HG02588 (cell line): Measurements from ENCODE around the gene RGMA.

Experiments used
- ATAC-seq: cut with Tn5 transposase; IDR thresholded peaks from one replicate; pipeline ENCODE4 v1.9.1; 2021; ENCODE audit warnings: mild to moderate bottlenecking, moderate library complexity; ENCODE audit not compliant: unreplicated experiment

Gene RGMA

DNA sequence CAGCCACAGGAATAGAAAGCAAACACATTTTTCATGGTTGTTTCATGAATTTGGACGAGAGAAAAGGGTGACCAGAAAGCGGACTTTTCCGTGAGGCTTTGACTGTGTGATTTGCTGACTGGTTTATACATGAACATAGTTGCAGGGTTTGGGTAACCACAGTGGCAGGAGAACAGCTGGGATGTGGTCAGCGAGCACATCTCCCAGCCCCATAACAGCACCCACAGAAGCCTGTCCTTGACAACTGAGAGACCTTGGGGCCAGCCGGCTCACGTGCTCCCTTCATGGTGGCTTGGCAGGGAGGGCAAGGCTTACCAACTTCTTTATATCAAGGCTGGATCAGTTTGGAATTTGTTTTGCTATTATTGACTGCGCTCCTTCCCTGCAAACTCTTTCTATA is 13.2 kb upstream of the RGMA start:
- no peak for ATAC-seq

GRCh38 chr15:93093765-93094164 is 4.8 kb upstream of the RGMA start:
- ATAC-seq: no peak

DNA sequence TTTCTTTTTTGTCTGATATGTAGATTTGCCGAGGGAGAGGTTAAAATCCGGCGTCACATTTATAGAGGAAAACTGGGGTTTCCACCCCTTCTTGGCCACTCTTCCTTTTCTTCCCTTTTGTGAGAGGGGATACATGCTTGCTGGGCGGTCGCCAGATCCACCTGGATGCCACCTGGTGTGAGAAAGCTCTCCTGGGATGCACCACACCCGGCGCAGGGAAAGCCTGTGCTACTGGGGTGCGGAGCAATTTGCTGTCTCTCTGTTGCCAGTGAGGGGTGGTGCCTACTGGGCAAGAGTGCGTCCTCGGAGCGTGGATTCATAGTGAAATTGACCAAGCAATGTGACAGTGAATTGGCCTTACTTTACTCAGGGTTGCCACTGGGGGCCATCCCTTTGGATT is 2.5 kb upstream of the RGMA start:
- ATAC-seq: no peak

- no peak for ATAC-seq
Observed at GRCh38 chr15:93089727-93090305, 805 bp upstream of the RGMA start.

- ATAC-seq: no peak
Observed at GRCh38 chr15:93088200-93088980, 621 bp downstream of the RGMA start.

DNA sequence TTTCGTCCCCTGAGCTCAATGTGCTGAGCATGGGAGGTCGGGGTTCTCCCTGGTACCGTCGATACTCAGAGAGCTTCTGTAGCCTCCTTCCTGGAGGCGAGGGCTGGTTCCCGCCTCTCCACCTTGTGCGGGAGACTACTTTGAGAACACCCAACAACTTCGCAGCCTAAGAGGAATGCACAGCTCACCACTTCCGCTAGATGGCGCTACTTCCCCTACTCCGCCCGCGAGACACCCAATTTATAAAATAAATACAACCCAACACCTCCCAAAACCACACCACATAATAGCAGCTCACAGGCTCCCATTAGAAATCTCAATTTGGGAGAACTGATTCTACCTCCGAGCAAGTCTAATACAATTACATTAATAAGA is 1.2 kb downstream of the RGMA start:
- no peak for ATAC-seq

DNA sequence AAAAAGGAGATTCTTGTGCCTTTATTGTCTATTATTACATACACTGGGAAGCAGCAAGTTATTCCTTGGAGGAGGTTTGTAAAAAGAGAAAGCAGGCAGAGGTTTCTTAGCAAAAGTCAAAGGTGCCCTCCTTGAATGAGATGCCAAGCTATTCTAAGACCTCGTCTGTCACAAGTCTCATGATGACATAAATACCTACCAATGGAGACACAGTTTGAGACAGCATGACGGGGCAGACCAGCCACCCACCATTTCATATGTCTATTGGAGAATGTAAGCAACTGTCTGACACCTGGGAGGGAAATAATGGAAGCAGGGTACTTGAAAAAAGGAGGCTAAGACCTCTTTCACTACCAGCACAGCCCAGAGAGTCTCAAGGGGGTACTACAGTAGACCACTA is 2.2 kb downstream of the RGMA start:
- ATAC-seq: no peak

- ATAC-seq: no peak
Observed at GRCh38 chr15:93085692-93086091, 3.3 kb downstream of the RGMA start.

- ATAC-seq: no peak
Observed at GRCh38 chr15:93082861-93083260, 6.2 kb downstream of the RGMA start.

GRCh38 chr15:93081399-93081798 is 7.6 kb downstream of the RGMA start:
- no peak for ATAC-seq

DNA sequence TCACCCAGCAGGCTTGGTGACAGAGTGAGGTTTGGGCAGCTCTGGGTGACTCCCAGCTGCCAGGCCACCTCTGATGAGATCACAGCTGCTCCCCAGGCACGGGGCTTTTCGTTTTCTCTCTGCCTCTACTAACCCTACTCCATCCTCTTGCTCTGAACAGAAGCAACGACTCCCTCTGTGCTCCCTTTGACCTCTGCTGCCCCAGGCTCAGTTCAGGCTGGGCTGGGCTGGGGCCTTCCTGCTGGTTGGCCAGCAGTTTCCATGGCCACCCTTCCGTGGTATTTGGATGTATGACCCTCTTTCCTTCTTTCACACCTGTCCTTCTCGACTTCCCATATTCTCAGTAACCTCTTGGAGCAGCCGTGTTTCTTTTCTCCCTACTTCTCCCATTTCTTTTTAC is 8.6 kb downstream of the RGMA start:
- ATAC-seq: no peak

DNA sequence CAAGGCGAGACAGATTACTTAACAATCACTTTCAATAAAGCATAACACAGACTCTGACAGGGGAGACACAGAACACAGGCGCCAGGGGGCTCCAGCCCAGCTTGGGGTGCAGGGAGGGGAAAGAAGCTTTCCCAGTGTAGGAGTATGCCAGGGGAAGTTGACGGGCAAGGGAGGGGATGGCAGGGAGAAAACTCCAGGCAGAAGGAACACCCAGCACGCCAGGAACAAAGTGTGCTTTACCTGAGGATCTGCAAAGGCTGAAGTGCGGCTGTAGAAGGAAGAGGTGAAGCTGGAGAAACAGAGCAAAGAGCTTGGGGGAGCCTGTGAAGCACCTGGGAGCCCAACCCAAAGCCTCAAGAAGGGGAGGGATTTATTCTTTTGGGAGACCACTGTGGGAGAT is 12.1 kb downstream of the RGMA start:
- ATAC-seq: no peak

DNA sequence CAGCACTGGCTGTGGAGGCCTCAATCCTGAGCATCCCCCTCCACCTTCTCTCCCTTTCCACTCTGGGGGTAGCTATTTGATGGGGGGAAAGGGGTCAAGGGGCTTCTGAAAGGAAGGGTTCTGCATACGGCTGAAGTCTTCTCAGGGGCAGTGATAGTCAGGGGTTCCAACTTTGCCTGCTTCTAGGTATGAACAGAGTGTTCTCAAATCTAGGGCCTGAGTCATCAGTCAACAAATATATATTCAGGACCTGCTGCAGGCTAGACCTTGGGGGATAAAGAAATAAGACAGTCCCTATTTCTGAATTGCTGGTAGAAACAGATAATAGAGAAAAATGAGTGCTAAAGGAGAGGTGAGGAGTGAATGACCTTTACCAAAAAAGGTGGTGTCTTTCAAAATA is 12.8 kb downstream of the RGMA start:
- ATAC-seq: no peak

DNA sequence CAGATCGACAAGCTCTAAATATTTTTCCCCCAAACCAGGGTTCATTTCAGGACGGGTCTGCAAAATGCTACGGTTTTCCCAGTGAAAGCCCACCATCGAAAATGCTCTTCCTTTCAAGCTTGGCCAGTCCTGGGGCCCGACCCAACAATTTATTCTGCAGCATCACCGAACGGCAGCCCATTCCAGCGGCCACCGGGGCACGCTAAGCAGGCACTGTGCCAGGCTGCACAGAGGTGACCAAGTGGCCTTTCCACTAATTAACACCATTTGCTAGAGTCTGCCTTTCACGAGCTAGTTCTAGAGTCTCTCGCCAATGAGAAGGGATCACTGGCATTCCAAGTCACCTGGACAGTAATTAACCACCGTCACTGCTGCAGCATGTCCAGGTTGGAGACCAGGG is 14.4 kb downstream of the RGMA start:
- ATAC-seq: no peak

- no peak for ATAC-seq
Observed at GRCh38 chr15:93073465-93073952, 15.5 kb downstream of the RGMA start.

- ATAC-seq: no peak
Observed at GRCh38 chr15:93072411-93073394, 16.3 kb downstream of the RGMA start.

- no peak for ATAC-seq
Observed at GRCh38 chr15:93072011-93072410, 17.0 kb downstream of the RGMA start.

DNA sequence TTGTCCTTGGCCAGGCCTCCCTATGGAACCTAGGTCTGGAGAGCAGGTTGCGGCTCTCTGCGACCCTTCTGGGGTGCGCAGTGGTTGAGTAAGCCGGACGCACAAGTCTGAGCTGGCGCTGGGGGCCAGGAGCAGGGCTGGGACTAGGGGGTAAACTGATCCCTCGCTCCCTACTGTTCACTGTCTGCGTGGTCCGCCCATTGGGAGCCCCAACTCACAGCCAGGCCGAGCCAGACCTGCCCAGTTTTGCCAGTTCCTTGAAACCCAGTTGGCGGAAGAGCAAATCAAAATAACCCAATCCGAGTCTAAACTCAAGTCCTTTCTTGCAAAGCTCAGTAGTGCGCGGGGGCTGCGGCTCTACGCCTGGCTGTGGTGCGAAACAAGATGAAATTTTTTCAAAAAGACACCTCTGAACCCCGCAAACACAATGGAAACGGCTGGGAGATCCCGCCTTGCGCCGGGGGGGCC is 17.5 kb downstream of the RGMA start:
- no peak for ATAC-seq

- ATAC-seq: no peak
Observed at GRCh38 chr15:93070551-93071296, 18.3 kb downstream of the RGMA start.

DNA sequence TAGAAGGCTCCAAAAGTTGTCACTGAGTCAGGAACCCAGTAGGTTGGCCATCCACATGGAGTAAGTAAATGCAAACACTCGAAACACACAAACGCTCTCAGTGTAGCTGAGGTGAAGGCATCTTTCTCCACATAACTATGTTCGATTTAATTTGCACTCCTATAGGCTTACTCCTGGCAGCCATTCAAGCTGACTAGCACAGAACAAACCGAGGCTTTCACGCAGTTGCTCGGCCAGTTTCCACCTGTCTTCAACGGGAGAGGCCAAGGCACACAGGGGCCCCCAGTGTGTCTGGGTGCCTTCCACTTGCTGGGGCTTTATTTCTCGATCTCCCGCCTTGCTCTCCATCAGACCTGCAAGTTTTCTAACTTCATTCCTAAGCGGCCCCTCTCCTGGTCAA is 18.9 kb downstream of the RGMA start:
- no peak for ATAC-seq
